GM12872 (cell line): ENCODE measurements around the gene AOPEP.

ENCODE experiments used
- CTCF ChIP-seq: IDR thresholded peaks from 3 replicates; pipeline ENCODE4 v1.5.1; 2011; ENCODE audit warnings: low read depth, mild to moderate bottlenecking, low read length, moderate library complexity; ENCODE audit not compliant: insufficient read depth

AOPEP gene

GRCh38 chr9:94896512-94896911, 170.0 kb downstream of the AOPEP start:
- TF ChIP-seq CTCF, result no peak

GRCh38 chr9:94899464-94900221, 173.1 kb downstream of the AOPEP start:
- no peak for TF ChIP-seq CTCF

- TF ChIP-seq CTCF, result no peak
Measured at GRCh38 chr9:94900222-94901018, 173.9 kb downstream of the AOPEP start.

- no peak for TF ChIP-seq CTCF
Measured at GRCh38 chr9:94901019-94901363, 174.5 kb downstream of the AOPEP start.

- TF ChIP-seq CTCF, result no peak
Measured at GRCh38 chr9:94903961-94904421, 177.5 kb downstream of the AOPEP start.

- no peak for TF ChIP-seq CTCF
Measured at GRCh38 chr9:94904806-94905205, 178.3 kb downstream of the AOPEP start.

- TF ChIP-seq CTCF, result no peak
Measured at GRCh38 chr9:94905606-94906005, 179.1 kb downstream of the AOPEP start.
